GM23338 (cell line): ENCODE measurements around the gene PDZD8. TPM values are rescaled to one million over a fixed set of nuclear protein-coding genes. Genes with fewer than 3 reads are reported as not detected.

Experiments used
- ATAC-seq: fragments of 200-7000 bp; cut with Tn5 transposase; 3 replicates; pipeline ENCODE4 v1.9.1; 2020
- DNase-seq: peaks from one replicate; pipeline ENCODE4 v3.0.0-alpha.2; 2015; ENCODE audit warnings: low spot score
- H2AFZ ChIP-seq: fragments of 200-600 bp; sonication (generic); 2 replicates; pipeline ENCODE4 v1.8.0; 2016; ENCODE audit warnings: antibody characterized with exemption, mild to moderate bottlenecking, moderate library complexity
- H3F3A ChIP-seq: fragments of 200-600 bp; sonication (generic); replicated peaks from 2 replicates; pipeline ENCODE4 v1.8.0; 2017; ENCODE audit warnings: antibody characterized with exemption, mixed run types, low read depth
- H3K27ac ChIP-seq: fragments of 200-600 bp; sonication (generic); 2 replicates; pipeline ENCODE4 v1.6.1; 2016; ENCODE audit warnings: low read depth
- H3K27me3 ChIP-seq: fragments of 200-600 bp; sonication (generic); 2 replicates; pipeline ENCODE4 v1.8.0; 2016; ENCODE audit warnings: mild to moderate bottlenecking, mixed run types, moderate library complexity; ENCODE audit not compliant: insufficient read depth
- H3K36me3 ChIP-seq: fragments of 200-600 bp; sonication (generic); 2 replicates; pipeline ENCODE4 v1.8.0; 2016; ENCODE audit warnings: mild to moderate bottlenecking; ENCODE audit not compliant: insufficient read depth
- H3K4me1 ChIP-seq: fragments of 200-600 bp; sonication (generic); 2 replicates; pipeline ENCODE4 v1.8.0; 2016; ENCODE audit warnings: mild to moderate bottlenecking, moderate library complexity; ENCODE audit not compliant: insufficient read depth
- H3K4me2 ChIP-seq: fragments of 200-600 bp; sonication (generic); 2 replicates; pipeline ENCODE4 v1.7.1; 2017; ENCODE audit warnings: mixed run types
- H3K4me3 ChIP-seq: fragments of 200-600 bp; sonication (generic); 2 replicates; pipeline ENCODE4 v1.6.1; 2016; ENCODE audit warnings: mixed run types
- H3K79me2 ChIP-seq: fragments of 200-600 bp; sonication (generic); replicated peaks from 2 replicates; pipeline ENCODE4 v1.8.0; 2017; ENCODE audit warnings: mild to moderate bottlenecking; ENCODE audit not compliant: insufficient read depth
- H3K9me2 ChIP-seq: fragments of 200-600 bp; sonication (generic); 2 replicates; pipeline ENCODE4 v1.8.0; 2017; ENCODE audit not compliant: insufficient read depth
- H4K20me1 ChIP-seq: fragments of 200-600 bp; sonication (generic); replicated peaks from 2 replicates; pipeline ENCODE4 v1.8.0; 2017; ENCODE audit warnings: mild to moderate bottlenecking; ENCODE audit not compliant: insufficient read depth
- H3K27ac Mint-ChIP-seq: 2 replicates; pipeline ENCODE4 v1.8.0; 2020; ENCODE audit warnings: inconsistent platforms, mild to moderate bottlenecking, moderate library complexity, mixed read lengths
- H3K27me3 Mint-ChIP-seq: 3 replicates; pipeline ENCODE4 v1.8.0; 2022; ENCODE audit warnings: low read depth, mild to moderate bottlenecking, moderate library complexity, mixed read lengths, inconsistent platforms; ENCODE audit not compliant: insufficient read depth, poor library complexity
- H3K36me3 Mint-ChIP-seq: 3 replicates; pipeline ENCODE4 v1.8.0; 2021; ENCODE audit warnings: low read depth, mild to moderate bottlenecking, inconsistent platforms, moderate library complexity, mixed read lengths
- H3K4me1 Mint-ChIP-seq: 3 replicates; pipeline ENCODE4 v1.8.0; 2020; ENCODE audit warnings: mild to moderate bottlenecking, inconsistent platforms, mixed read lengths
- H3K4me3 Mint-ChIP-seq: 3 replicates; pipeline ENCODE4 v1.8.0; 2021; ENCODE audit warnings: moderate library complexity, mild to moderate bottlenecking, inconsistent platforms, mixed read lengths
- H3K9me3 Mint-ChIP-seq: 3 replicates; pipeline ENCODE4 v1.8.0; 2020; ENCODE audit warnings: moderate library complexity, mild to moderate bottlenecking, inconsistent platforms, mixed read lengths
- EZH2 ChIP-seq: fragments of 200-600 bp; sonication (generic); IDR thresholded peaks from one replicate; pipeline ENCODE4 v1.8.0; 2017; ENCODE audit warnings: antibody characterized with exemption, mild to moderate bottlenecking, low read depth; ENCODE audit not compliant: unreplicated experiment
- EZH2phosphoT487 ChIP-seq: fragments of 200-600 bp; sonication (generic); IDR thresholded peaks from one replicate; pipeline ENCODE4 v1.8.1; 2018; ENCODE audit warnings: antibody characterized with exemption; ENCODE audit not compliant: unreplicated experiment
- JUNB ChIP-seq: IDR thresholded peaks from one replicate; pipeline ENCODE4 v1.6.1; 2016; ENCODE audit warnings: antibody characterized with exemption; ENCODE audit not compliant: unreplicated experiment
- POLR2AphosphoS5 ChIP-seq: IDR thresholded peaks from 2 replicates; pipeline ENCODE4 v1.6.1; 2016; ENCODE audit warnings: antibody characterized with exemption, low read depth
- ZNF114 ChIP-seq: fragments of 250-450 bp; sonication (Bioruptor Pico); IDR thresholded peaks from 2 replicates; pipeline ENCODE4 v1.5.0; 2020; ENCODE audit warnings: mild to moderate bottlenecking, moderate library complexity
- ZNF331 ChIP-seq: fragments of 250-450 bp; sonication (Bioruptor Pico); IDR thresholded peaks from 2 replicates; pipeline ENCODE4 v1.5.0; 2020; ENCODE audit warnings: low read depth, mild to moderate bottlenecking, moderate library complexity
- ZNF462 ChIP-seq: fragments of 250-450 bp; sonication (Bioruptor Pico); IDR thresholded peaks from 2 replicates; pipeline ENCODE4 v1.5.0; 2020; ENCODE audit warnings: mild to moderate bottlenecking, moderate library complexity
- polyA plus RNA-seq: library from polyadenylated mRNA; unstranded; fragments of >200 nt; fragmentation: Nextera tagmentation; extraction: Ambion mirVana; gene quantifications from 2 replicates; pipeline ENCODE4 v1.2.1, GENCODE V29; 2016
- total RNA-seq: library from RNA; depleted of rRNA; stranded (reverse); fragments of >200 nt; shearing (Covaris generic); gene quantifications from 2 replicates; pipeline ENCODE4 v1.2.3, GENCODE V29; 2014
- TF ChIP-seq, protein P1 (sequence below): IDR thresholded peaks from one replicate; pipeline ENCODE4 v1.6.1; 2018; ENCODE audit warnings: antibody characterized with exemption; ENCODE audit not compliant: unreplicated experiment

Gene PDZD8
- total and polyA plus RNA-seq, 2 experiments from 2014 or later: 11.4 to 28.6 TPM

GRCh38 chr10:117355072-117355471 is 20.2 kb downstream of the PDZD8 start:
- H3K4me3 Mint-ChIP-seq: no peak overlapping the region
- ATAC-seq (peak; percentile 55), DNase-seq (no peak)
- H3K79me2 ChIP-seq: peaks cover 100% of the 10 kb centered on the region
- H3K36me3 Mint-ChIP-seq: peaks cover 4% of the 10 kb centered on the region; the same call in 2 of the 3 replicates
- peaks cover 34% of the 10 kb centered on the region for H3K4me1 ChIP-seq
- no peak overlapping the region for H3K4me3 ChIP-seq
- H3K9me3 Mint-ChIP-seq: no peaks in the 10 kb centered on the region; the same call in 2 of the 3 replicates
- no peak overlapping the region for H3K27ac ChIP-seq
- peak overlapping the region; percentile 65 for H3K27ac Mint-ChIP-seq
- no peak overlapping the region for H2AFZ ChIP-seq
- H3K27me3 ChIP-seq: no peaks in the 10 kb centered on the region
- no peaks in the 10 kb centered on the region for H3K9me2 ChIP-seq
- no peaks in the 10 kb centered on the region for H3K27me3 Mint-ChIP-seq
- peaks cover 4% of the 10 kb centered on the region for H4K20me1 ChIP-seq
- TF ChIP-seq EZH2: no peak
- TF ChIP-seq, protein P1, sequence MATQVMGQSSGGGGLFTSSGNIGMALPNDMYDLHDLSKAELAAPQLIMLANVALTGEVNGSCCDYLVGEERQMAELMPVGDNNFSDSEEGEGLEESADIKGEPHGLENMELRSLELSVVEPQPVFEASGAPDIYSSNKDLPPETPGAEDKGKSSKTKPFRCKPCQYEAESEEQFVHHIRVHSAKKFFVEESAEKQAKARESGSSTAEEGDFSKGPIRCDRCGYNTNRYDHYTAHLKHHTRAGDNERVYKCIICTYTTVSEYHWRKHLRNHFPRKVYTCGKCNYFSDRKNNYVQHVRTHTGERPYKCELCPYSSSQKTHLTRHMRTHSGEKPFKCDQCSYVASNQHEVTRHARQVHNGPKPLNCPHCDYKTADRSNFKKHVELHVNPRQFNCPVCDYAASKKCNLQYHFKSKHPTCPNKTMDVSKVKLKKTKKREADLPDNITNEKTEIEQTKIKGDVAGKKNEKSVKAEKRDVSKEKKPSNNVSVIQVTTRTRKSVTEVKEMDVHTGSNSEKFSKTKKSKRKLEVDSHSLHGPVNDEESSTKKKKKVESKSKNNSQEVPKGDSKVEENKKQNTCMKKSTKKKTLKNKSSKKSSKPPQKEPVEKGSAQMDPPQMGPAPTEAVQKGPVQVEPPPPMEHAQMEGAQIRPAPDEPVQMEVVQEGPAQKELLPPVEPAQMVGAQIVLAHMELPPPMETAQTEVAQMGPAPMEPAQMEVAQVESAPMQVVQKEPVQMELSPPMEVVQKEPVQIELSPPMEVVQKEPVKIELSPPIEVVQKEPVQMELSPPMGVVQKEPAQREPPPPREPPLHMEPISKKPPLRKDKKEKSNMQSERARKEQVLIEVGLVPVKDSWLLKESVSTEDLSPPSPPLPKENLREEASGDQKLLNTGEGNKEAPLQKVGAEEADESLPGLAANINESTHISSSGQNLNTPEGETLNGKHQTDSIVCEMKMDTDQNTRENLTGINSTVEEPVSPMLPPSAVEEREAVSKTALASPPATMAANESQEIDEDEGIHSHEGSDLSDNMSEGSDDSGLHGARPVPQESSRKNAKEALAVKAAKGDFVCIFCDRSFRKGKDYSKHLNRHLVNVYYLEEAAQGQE: no peak
- no peak for TF ChIP-seq ZNF462 (CRISPR knock-in tag)
- TF ChIP-seq JUNB: no peak
- TF ChIP-seq ZNF114 (CRISPR knock-in tag): no peak
- TF ChIP-seq POLR2AphosphoS5: no peak
- no peak for TF ChIP-seq ZNF331 (CRISPR knock-in tag)
- no peak for TF ChIP-seq EZH2phosphoT487
- no peak overlapping the region for H3K4me2 ChIP-seq
- no peaks in the 10 kb centered on the region for H3F3A ChIP-seq
- no peaks in the 10 kb centered on the region for H3K36me3 ChIP-seq
- peaks cover 40% of the 10 kb centered on the region for H3K4me1 Mint-ChIP-seq
